ENCODE data around the gene LARP4B.

The LARP4B gene

GRCh38 chr10:924524-924859 lies 7.0 kb downstream of the LARP4B start:
- DNase-seq (ENCODE audit: low read depth in 2 of 2), result no peak

- DNase-seq (ENCODE audit: low read depth in 2 of 2), result no peak
These were observed 7.5 kb downstream of the LARP4B start for GRCh38 chr10:923844-924523.

- DNase-seq (ENCODE audit: low read depth in 2 of 2), result no peak
These were observed 9.8 kb downstream of the LARP4B start for GRCh38 chr10:921471-922414.

GRCh38 chr10:920450-920849 lies 11.1 kb downstream of the LARP4B start:
- DNase-seq (ENCODE audit: low read depth in 2 of 2), result no peak

- DNase-seq (ENCODE audit: low read depth in 2 of 2), result no peak
These were observed 12.0 kb downstream of the LARP4B start for GRCh38 chr10:919481-919880.

GRCh38 chr10:917999-918398 lies 13.5 kb downstream of the LARP4B start:
- no peak for DNase-seq (ENCODE audit: low read depth in 2 of 2)

GRCh38 chr10:917416-917720 lies 14.1 kb downstream of the LARP4B start:
- DNase-seq (ENCODE audit: low read depth in 2 of 2), result no peak

GRCh38 chr10:916716-917415 lies 14.6 kb downstream of the LARP4B start:
- no peak for DNase-seq (ENCODE audit: low read depth in 2 of 2)

- no peak for DNase-seq (ENCODE audit: low read depth in 2 of 2)
These were observed 21.7 kb downstream of the LARP4B start for GRCh38 chr10:909831-910230.

- no peak for DNase-seq (ENCODE audit: low read depth in 2 of 2)
These were observed 25.5 kb downstream of the LARP4B start for GRCh38 chr10:905972-906371.

GRCh38 chr10:905503-905902 lies 26.0 kb downstream of the LARP4B start:
- DNase-seq (ENCODE audit: low read depth in 2 of 2), result no peak

- DNase-seq (ENCODE audit: low read depth in 2 of 2), result no peak
These were observed 27.1 kb downstream of the LARP4B start for GRCh38 chr10:904403-904802.

GRCh38 chr10:898141-898540 lies 33.4 kb downstream of the LARP4B start:
- DNase-seq (ENCODE audit: low read depth in 2 of 2), result no peak

GRCh38 chr10:896982-897381 lies 34.5 kb downstream of the LARP4B start:
- DNase-seq (ENCODE audit: low read depth in 2 of 2), result no peak

- no peak for DNase-seq (ENCODE audit: low read depth in 2 of 2)
These were observed 36.2 kb downstream of the LARP4B start for GRCh38 chr10:895324-895723.

- no peak for DNase-seq (ENCODE audit: low read depth in 2 of 2)
These were observed 52.6 kb downstream of the LARP4B start for GRCh38 chr10:878895-879294.

GRCh38 chr10:878333-878759 lies 53.2 kb downstream of the LARP4B start:
- no peak for DNase-seq (ENCODE audit: low read depth in 2 of 2)

- no peak for DNase-seq (ENCODE audit: low read depth in 2 of 2)
These were observed 55.1 kb downstream of the LARP4B start for GRCh38 chr10:876438-876837.

- DNase-seq (ENCODE audit: low read depth in 2 of 2), result no peak
These were observed 58.5 kb downstream of the LARP4B start for GRCh38 chr10:873020-873419.

- DNase-seq (ENCODE audit: low read depth in 2 of 2), result no peak
These were observed 59.5 kb downstream of the LARP4B start for GRCh38 chr10:871951-872403.

GRCh38 chr10:870564-871166 lies 60.8 kb downstream of the LARP4B start:
- DNase-seq (ENCODE audit: low read depth in 2 of 2), result no peak

- DNase-seq (ENCODE audit: low read depth in 2 of 2), result no peak
These were observed 62.3 kb downstream of the LARP4B start for GRCh38 chr10:869171-869570.

All from stimulated activated CD4-positive, alpha-beta T cell treated with anti-CD3 and anti-CD28 coated beads, Interleukin-15, amount 100 ng/mL, for 48 hours (primary cell).